Activated effector memory CD4-positive, alpha-beta T cell treated with anti-CD3 and anti-CD28 coated beads, Interleukin-2, amount 50 U/mL, for 16 hours (primary cell): Measurements from ENCODE around the gene PRAMEF11.
"Not testable (repeated sequence)": the region's sequence is repeated elsewhere in the genome, so short reads cannot be mapped to it uniquely, and the experiment has no call there.

Experiments used
- DNase-seq: peaks from one replicate; pipeline ENCODE4 v3.0.0-alpha.2; 2020

The PRAMEF11 gene

DNA sequence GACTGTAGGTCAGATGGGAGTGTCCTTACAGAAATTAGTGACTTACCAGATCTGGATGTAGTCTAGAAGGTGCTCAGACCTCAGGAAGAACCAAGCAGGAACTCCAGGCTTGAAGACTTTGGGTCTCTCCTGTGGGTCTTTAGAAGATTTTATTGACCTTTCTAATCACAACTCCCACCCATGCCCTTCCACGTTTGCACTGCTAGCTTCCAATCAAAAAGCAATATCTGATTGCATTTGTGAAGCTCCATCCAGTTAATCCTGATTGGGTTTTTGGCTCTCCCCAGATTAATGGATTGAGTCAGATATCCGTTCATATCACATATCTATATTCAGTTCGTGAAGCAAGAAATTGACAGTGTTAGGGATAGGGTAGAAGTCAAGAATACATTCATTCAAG is at the start of gene PRAMEF11:
Gene PRAMEF11, minus strand, starts transcription at position 101 of the 400 bp plus-strand sequence. CDS start 2,621 bp downstream, outside the sequence.
- not testable (repeated sequence) for DNase-seq

DNA sequence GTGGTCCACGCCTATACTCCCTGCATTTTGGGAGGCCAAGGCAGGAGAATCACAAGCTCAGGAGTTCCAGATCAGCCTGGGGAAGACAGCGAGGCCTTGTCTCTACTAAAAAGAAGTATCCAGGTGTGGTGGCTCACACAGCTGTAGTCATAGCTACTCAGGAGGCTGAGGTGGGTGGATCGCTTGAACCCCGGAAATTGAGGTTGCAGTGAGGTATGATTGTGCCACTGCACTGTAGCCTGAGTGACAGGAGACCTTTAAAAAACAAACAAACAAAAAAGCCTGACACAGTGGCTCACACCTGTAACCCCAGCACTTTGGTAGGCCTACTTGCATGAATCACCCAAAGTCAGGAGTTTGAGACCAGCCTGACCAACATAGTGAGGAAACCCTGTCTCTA is 47.2 kb upstream of the PRAMEF11 start:
- not testable (repeated sequence) for DNase-seq

DNA sequence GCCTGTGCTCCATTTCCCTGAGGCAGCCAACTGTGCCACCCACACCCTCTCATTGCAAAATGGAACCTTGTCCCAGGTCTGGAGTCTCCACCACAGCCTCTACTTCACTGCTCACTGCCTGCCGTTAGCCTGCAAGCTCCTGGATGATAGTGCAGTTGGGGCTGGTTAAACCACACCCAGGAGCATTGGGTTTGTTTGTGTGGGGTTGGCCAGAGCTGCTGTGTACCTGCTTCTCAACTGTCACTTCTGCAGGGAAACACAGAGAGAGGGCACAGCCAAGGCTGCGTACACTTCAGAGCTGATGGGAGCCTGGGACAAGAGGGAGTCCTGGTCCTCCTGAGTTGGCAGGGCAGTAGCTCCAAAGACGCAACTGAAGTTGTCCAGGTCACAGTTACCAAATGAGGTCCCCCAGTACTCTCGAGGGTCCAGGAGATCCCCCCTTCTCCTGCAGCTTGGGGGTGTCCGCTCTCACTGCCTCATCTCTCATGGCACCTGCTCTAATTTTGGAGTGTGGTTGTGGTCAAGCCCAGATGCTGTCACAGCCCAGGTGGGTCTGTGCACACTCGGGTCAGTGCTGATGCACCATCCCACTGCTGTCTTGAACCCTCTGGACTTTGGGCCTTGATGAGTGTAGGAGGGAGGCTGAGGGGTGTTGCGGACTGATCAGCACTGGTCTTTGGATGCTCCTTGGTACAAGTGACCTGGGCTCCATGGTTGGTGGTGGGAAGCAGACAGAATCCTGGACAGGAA is 32.1 kb upstream of the PRAMEF11 start:
- not testable (repeated sequence) for DNase-seq

DNA sequence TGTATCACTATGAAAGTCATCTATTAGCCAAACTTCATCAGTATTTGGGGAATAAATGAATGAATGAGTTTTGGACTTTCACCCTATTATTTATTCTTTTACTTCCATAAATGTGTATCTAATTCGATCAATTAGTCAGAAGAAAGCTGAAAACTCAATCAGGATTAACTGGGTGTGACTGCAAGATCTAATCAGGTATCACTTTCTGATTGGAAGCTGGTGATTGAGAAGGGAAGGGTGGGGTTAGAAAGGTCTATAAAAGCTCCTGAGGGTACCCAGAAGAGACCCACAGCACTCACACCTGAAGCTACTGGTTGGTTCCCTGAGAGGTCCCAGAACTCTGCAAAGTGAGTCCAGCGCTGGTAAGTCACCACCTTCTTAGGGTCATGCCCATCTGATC is 25.6 kb upstream of the PRAMEF11 start, which contains the start of gene PRAMEF2:
Gene PRAMEF2, plus strand, starts transcription at position 301 of the 400 bp plus-strand sequence. CDS start 1,924 bp downstream, outside the sequence.
- DNase-seq, result not testable (repeated sequence)

DNA sequence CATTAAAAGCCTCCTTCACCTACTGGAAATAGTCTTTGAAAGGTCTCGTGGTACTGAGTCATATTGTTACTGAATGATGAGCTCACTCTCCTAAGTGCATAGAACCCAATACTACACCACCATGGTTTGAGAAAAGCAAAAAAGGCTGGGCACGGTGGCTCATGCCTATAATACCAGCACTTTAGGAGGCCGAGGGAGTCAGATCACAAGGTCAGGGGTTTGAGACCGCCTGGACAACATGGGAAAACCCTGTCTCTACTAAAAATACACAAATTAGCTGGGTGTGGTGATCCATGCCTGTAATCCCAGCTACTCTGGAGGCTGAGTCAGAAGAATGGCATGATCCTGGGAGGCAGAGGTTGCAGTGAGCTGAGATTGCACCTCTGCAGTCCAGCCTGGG is 20.6 kb upstream of the PRAMEF11 start:
- DNase-seq, result no peak

DNA sequence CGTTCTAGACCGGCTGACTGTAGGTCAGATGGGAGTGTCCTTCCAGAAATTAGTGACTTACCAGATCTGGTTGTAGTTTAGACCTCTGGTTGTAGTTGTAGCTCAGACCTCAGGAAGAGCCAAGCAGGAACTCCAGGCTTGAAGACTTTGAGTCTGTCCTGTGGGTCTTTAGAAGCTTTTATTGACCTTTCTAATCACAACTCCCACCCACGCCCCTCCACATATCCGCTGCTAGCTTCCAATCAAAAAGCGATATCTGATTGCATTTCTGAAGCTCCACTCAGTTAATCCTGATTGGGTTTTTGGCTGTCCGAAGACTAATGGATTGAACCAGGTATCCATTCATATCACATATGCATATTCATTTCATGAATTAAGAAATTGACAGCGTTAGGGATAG is 17.4 kb upstream of the PRAMEF11 start, which contains the start of gene HNRNPCL1:
Gene HNRNPCL1, minus strand, starts transcription at position 101 of the 400 bp plus-strand sequence. CDS start 431 bp downstream, outside the sequence.
- DNase-seq, result not testable (repeated sequence)

DNA sequence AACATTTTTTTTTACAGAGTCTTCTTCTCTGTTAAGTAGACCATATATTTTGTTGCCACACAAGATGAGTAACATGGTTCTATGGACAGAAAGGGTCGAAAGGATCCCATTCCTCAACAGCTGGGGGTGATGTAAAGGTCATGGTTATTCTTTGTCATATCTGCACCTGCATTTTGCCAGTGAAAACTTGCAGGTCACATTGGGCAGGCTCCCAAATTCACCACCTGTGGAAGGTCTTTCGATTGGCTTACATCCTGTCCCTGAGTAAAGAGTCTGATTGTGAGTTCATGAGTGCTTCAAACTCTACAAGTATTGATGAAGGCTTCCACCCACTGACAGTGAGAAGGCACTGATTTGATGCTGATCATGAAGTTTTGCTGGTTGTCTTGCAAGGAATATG is 2.0 kb upstream of the PRAMEF11 start:
- DNase-seq, result not testable (repeated sequence)

DNA sequence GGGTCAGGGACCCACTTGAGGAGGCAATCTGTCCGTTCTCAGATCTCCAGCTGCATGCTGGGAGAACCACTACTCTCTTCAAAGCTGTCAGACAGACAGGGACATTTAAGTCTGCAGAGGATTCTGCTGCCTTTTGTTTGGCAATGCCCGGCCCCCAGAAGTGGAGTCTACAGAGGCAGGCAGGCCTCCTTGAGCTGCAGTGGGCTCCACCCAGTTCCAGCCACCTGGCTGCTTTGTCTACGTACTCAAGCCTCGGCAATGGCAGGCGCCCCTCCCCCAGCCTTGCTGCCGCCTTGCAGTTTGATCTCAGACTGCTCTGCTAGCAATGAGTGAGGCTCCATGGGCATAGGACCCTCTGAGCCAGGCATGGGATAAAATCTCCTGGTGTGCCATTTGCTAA is 12.1 kb downstream of the PRAMEF11 start:
- not testable (repeated sequence) for DNase-seq

DNA sequence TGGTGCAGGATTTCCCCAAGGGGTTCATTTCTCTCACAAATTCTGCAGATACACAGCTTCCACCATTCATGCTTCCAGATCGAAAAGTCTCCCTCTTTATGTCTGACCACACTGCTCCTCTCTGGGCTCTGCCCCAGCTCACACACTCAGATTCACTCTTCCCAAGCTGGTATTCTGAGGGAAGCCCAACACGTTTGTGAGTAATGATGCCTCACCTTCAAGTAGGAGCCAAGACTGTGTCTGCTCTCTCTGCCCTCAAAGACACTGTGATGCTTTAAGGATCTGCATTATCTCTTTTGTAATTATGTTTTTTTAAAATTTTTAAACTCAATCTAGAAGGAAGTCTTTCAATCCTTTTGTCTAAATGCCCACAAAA is 19.8 kb downstream of the PRAMEF11 start:
- no peak for DNase-seq

DNA sequence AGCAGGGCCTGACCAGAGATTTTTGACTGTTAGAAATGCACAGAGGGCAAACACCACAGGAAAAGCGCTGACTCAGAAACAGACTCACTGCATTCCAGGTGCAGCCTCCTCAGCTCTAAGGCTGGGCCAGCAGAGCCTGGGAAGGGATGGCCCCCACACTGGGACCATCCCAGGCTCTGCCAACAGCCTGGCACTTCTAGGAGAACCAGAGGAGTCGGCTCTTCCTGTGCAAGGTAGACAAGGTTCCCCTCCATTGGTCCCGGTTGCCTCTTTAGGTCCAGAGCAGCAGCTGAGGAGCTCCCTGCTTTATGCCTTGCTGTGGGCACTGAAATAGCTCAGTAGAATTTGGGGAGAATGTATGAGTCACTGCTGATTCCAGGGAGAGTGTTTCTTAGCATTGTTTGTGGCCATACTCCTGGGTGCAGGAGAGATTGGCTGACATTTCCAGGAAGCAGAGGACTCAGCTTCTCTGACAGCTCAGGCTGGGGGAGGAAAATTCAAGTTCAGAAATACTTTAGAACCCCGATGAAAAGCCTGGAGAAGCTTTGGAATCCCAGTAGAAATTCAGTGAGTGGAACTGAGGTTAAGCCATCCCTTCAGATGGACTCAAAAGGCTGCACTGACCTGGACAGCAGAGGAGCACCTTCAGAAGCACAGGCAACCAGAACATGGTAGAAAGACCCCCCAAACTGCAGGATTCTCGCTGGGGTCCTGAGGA is 20.4 kb downstream of the PRAMEF11 start:
- DNase-seq, result no peak

DNA sequence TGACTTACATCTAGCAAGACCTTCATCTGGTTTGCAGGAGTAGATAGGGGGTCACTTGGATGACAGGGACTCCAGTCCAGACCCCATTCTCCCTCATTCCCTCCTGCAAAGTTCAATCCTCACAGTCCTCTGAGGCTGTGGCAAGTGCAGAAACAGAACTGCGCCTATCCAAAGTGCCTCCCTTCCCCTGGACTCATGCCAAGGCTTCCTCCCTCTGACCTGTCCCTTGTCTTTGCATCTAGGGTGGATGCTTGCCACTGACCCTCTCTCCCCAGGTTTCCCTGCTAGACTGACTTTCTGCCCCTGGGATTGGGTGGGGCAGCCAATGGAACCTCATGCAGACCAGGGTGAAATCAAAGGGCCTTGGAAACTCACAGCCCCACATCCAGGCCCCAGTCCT is 21.3 kb downstream of the PRAMEF11 start:
- no peak for DNase-seq

DNA sequence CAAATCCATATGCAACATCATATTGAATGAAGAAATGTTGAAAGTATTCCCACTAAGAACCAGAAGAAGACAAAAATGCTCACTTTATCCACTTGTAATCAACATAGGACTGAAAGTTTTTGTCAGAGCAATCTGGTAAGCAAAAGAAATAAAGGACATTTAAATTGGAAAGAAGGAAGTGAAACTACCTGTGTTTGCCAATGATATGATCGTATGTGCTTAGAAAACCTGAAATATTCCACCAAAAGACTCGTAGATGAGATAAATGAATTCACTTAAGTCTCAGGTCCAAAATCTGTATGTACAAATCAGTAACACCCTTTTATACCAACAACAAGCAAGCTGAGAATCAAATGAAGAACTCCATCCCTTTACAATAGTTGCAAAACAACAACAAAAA is 31.5 kb downstream of the PRAMEF11 start:
- no peak for DNase-seq

DNA sequence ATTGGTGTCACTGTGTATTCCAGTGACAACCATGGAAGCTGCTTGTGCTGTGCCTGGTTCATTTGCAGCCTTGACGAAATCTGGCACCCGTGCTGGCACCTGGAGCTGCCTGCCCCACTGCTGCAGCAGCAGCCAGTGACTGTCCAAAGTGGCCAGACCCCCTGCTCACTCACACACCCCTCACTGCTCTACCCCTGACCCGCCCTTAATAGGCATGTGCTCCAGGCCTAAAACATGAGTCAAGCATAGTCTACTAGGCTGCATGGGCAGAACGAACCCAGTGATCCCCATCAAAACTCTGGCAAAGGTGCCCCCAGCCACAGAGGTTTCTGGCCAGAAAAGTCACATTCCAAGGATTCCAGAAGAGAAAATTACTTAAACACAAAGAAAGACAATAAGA is 32.3 kb downstream of the PRAMEF11 start:
- no peak for DNase-seq

DNA sequence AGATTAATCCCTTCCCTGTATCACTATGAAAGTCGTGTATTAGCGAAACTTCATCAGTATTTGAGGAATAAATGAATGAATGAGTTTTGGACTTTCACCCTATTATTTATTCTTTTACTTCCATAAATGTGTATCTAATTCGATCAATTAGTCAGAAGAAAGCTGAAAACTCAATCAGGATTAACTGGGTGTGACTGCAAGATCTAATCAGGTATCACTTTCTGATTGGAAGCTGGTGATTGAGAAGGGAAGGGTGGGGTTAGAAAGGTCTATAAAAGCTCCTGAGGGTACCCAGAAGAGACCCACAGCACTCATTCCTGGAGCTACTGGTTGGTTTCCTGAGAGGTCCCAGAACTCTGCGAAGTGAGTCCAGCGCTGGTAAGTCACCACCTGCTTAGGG is 40.1 kb downstream of the PRAMEF11 start, which contains the start of gene PRAMEF1:
Gene PRAMEF1, plus strand, starts transcription at position 301 of the 400 bp plus-strand sequence. CDS start 1,831 bp downstream, outside the sequence.
- not testable (repeated sequence) for DNase-seq

DNA sequence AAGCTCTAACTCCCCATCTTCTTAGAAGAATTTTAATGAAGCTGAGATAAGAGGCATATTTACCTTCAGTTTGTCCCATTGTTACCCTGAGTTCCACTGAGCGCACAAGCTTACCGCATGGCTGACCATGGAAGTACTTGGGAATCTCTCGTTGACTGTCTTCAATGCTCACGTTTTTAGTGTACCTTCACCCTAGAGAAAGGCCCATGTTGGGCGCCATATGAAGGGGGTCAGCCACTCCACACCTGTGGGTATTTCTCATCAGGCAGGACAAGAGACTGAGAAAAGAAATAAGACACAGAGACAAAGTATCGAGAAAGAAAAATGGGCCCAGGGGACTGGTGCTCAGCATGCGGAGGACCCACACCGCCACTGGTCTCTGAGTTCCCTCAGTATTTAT is 46.5 kb downstream of the PRAMEF11 start:
- DNase-seq, result not testable (repeated sequence)

DNA sequence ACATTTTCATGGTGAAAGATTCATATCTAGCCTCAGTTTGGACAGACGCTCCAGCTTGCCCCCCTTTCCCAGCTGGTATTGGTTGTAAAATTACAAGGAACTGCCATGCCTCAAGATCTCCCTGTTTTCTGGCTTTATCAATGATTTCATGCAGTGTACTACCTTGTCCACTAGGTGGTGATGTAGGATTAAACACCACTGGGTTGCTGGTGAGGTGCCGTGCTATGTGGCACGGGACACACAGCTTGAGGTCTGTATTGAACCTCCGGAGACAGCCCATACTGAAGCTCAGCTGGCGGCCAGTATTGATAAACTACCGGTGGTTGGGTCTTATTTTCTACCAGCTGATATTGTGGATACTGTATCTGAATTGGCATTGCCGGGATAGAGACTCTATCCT is 47.4 kb downstream of the PRAMEF11 start:
- DNase-seq, result not testable (repeated sequence)

DNA sequence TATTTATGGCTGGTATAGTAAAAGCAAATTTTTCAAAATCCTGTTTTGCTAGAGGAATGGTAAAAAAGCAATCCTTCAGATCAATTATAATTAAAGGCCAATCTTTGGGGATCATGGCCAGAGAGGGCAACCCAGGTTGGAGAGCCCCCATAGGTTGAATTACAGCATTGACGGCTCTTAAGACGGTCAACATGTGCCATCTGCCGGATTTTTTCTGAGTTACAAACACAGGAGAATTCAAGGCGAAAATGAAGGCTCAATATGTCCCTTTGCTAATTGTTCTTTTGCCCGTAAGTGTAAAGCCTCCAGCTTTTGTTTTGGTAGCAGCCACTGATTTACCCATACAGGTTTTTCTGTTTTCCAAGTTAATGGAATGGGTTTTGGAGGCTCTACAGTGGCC is 49.7 kb downstream of the PRAMEF11 start:
- not testable (repeated sequence) for DNase-seq

DNA sequence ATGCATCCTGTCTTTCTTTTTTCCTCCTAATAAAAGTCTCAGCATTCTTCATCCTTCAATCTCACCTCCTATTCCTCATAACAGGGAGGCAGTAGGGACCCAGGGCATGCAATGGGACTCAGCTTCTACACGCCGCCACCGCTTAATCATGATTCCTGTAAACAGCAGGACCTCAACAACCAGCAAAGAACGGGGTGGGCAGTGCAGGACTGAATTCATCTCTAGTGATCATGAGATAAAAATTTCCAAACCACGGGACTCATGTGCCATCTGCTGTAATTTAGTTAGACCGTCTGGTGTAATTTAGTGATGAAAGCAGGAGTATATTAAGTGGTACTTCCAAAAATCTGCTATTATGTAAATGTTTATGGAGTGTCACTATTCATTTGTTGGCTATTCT is 52.3 kb downstream of the PRAMEF11 start:
- no peak for DNase-seq

DNA sequence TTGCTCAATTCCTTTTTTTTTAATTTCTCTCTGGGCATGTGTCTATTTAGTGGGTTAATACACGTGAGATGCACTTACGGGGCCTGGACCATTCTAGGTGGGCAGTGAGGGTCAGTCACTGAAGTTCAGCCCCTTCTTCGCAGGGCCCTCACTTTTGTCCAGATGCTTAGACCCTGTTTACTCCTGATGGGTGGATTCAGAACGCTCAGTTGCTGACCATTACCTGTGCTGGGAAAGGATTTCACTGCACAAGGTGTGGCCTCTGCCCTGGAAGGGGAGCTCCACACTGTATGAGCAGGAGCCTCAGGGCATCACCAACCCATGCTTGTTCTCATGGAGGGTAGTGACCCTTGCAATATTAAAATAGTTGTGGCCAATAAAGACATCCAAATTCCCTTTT is 53.1 kb downstream of the PRAMEF11 start:
- no peak for DNase-seq

DNA sequence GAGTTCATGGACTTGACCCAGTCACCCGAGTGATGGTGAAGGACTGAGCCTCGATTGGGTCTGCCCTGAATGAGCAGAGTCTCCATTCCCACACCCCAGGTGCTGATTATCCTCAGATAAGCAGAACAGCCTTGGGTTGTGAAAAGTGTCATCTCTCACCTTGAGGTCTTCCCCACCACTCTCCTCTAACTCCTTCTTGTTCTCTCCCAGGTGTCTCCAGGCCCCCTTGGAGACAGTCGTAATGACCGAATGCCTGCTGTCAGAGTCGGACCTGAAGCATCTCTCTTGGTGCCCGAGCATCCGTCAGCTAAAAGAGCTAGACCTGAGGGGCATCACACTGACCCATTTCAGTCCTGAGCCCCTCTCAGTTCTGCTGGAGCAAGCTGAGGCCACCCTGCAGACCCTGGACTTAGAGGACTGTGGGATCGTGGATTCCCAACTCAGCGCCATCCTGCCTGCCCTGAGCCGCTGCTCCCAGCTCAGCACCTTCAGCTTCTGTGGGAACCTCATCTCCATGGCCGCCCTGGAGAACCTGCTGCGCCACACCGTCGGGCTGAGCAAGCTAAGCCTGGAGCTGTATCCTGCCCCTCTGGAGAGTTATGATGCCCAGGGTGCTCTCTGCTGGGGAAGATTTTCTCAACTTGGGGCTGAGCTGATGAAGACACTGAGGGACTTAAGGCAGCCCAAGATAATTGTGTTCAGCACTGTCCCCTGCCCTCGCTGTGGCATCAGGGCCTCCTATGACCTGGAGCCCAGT is 54.2 kb downstream of the PRAMEF11 start:
- no peak for DNase-seq

DNA sequence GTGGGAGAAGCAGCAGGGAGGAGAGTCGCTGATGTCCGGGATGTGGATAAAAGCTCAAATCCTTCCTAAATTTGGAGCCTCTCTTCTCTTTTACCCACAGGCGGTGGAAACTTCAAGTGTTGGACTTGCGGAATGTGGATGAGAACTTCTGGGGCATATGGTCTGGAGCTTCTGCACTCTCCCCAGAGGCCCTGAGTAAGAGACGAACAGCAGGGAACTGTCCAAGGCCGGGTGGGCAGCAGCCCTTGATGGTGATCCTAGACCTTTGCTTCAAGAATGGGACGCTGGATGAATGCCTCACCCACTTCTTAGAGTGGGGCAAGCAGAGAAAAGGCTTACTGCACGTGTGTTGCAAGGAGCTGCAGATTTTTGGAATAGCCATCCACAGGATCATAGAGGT is 55.8 kb downstream of the PRAMEF11 start:
- DNase-seq, result no peak

DNA sequence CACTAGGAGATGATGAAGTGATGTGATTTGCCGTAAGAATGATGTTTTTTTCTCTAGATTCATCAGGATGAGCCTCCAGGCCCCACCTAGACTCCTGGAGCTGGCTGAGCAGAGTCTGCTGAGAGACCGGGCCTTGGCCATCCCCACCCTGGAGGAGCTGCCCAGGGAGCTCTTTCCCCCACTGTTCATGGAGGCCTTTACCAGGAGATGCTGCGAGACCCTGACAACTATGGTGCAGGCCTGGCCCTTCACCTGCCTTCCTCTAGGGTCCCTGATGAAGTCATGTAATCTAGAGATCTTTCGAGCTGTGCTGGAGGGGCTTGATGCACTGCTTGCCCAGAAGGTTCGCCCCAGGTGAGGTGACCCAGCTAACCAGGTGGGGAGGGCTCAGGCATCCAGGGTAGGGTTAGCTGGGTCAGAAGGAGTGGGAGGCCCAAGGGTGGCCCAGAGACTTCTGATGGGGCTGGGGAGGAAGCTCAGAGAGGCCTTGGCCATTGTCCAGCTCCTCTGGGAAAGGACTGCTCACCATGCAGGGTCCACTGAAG is 56.3 kb downstream of the PRAMEF11 start:
- DNase-seq, result no peak
